OCI-LY1 (cell line): ENCODE data around the gene C16orf89.

ENCODE experiments used
- H2AFZ ChIP-seq: fragments of 200-600 bp; sonication (generic), shearing (Covaris generic); 2 replicates; pipeline ENCODE4 v1.6.0; 2014; ENCODE audit warnings: antibody characterized with exemption, mild to moderate bottlenecking, low read length
- H3F3A ChIP-seq: fragments of 200-600 bp; sonication (generic), shearing (Covaris generic); 2 replicates; pipeline ENCODE4 v1.6.0; 2014; ENCODE audit warnings: mild to moderate bottlenecking, antibody characterized with exemption, low read length, moderate library complexity; ENCODE audit not compliant: insufficient read depth
- H3K27ac ChIP-seq: fragments of 200-600 bp; sonication (generic); 2 replicates; pipeline ENCODE4 v1.5.1; 2014; ENCODE audit warnings: low read length, mixed run types, mild to moderate bottlenecking, low read depth; ENCODE audit not compliant: poor library complexity, severe bottlenecking
- H3K27me3 ChIP-seq: fragments of 200-600 bp; sonication (generic); 2 replicates; pipeline ENCODE4 v1.6.0; 2014; ENCODE audit warnings: antibody characterized with exemption, mild to moderate bottlenecking, low read length, moderate library complexity; ENCODE audit not compliant: insufficient read depth
- H3K36me3 ChIP-seq: fragments of 200-600 bp; sonication (generic); 2 replicates; pipeline ENCODE4 v1.6.1; 2014; ENCODE audit warnings: mild to moderate bottlenecking, antibody characterized with exemption, low read length, moderate library complexity, mixed read lengths; ENCODE audit not compliant: insufficient read depth
- H3K4me1 ChIP-seq: fragments of 200-600 bp; sonication (generic); 2 replicates; pipeline ENCODE4 v1.5.1; 2014; ENCODE audit warnings: mild to moderate bottlenecking, low read length, moderate library complexity; ENCODE audit not compliant: insufficient read depth, severe bottlenecking
- H3K4me2 ChIP-seq: fragments of 200-600 bp; sonication (generic), shearing (Covaris generic); 2 replicates; pipeline ENCODE4 v1.6.1; 2014; ENCODE audit warnings: low read length
- H3K4me3 ChIP-seq: fragments of 200-600 bp; sonication (generic); 2 replicates; pipeline ENCODE4 v1.5.1; 2014; ENCODE audit warnings: low read length, low read depth, mild to moderate bottlenecking, mixed read lengths; ENCODE audit not compliant: poor library complexity, severe bottlenecking
- H3K79me2 ChIP-seq: fragments of 200-600 bp; shearing (Covaris generic); 2 replicates; pipeline ENCODE4 v1.6.1; 2016; ENCODE audit warnings: mixed run types, low read length, mixed read lengths; ENCODE audit not compliant: insufficient read depth
- H3K9ac ChIP-seq: fragments of 200-600 bp; sonication (generic), shearing (Covaris generic); 2 replicates; pipeline ENCODE4 v1.6.1; 2014; ENCODE audit warnings: mild to moderate bottlenecking, low read length, mixed read lengths
- H3K9me2 ChIP-seq: fragments of 200-600 bp; sonication (generic), shearing (Covaris generic); 2 replicates; pipeline ENCODE4 v1.6.1; 2014; ENCODE audit warnings: low read depth, mild to moderate bottlenecking, low read length, mixed read lengths
- H3K9me3 ChIP-seq: fragments of 200-600 bp; shearing (Covaris generic); 2 replicates; pipeline ENCODE4 v1.6.1; 2014; ENCODE audit warnings: low read length, mixed read lengths
- H4K20me1 ChIP-seq: fragments of 200-600 bp; sonication (generic), shearing (Covaris generic); 2 replicates; pipeline ENCODE4 v1.6.0; 2016; ENCODE audit warnings: mild to moderate bottlenecking, low read length; ENCODE audit not compliant: insufficient read depth
- CTCF ChIP-seq: fragments of 200-600 bp; sonication (generic), shearing (Covaris generic); IDR thresholded peaks from 2 replicates; pipeline ENCODE4 v1.5.1; 2017; ENCODE audit warnings: mild to moderate bottlenecking, antibody characterized with exemption, low read length, moderate library complexity, mixed read lengths
- EZH2 ChIP-seq: fragments of 200-600 bp; sonication (generic), shearing (Covaris generic); IDR thresholded peaks from 2 replicates; pipeline ENCODE4 v1.8.0; 2017; ENCODE audit warnings: borderline replicate concordance, mixed run types, mild to moderate bottlenecking, antibody characterized with exemption, low read length, moderate library complexity, mixed read lengths

The C16orf89 gene

GRCh38 chr16:5044011-5044540, 21.7 kb downstream of the C16orf89 start:
- H3K9me2 ChIP-seq, result no peaks in the 10 kb centered on the region
- no peaks in the 10 kb centered on the region for H3K9me3 ChIP-seq
- no peaks in the 10 kb centered on the region for H3F3A ChIP-seq
- no peak overlapping the region for H3K9ac ChIP-seq
- no peaks in the 10 kb centered on the region for H3K4me1 ChIP-seq
- TF ChIP-seq CTCF (no peak), EZH2 (no peak)
- H4K20me1 ChIP-seq, result no peaks in the 10 kb centered on the region
- no peak overlapping the region for H3K27ac ChIP-seq
- H3K27me3 ChIP-seq, result peaks cover 1% of the 10 kb centered on the region; the same call in 1 of the 2 replicates
- H3K4me3 ChIP-seq, result no peak overlapping the region
- no peak overlapping the region for H3K4me2 ChIP-seq
- no peak overlapping the region for H2AFZ ChIP-seq
- no peaks in the 10 kb centered on the region for H3K36me3 ChIP-seq
- no peaks in the 10 kb centered on the region for H3K79me2 ChIP-seq

- Histone ChIP-seq H3K27ac (no peak overlapping the region), H3K36me3 (no peaks in the 10 kb centered on the region), H2AFZ (no peak overlapping the region), H3K9ac (no peak overlapping the region), H3F3A (no peaks in the 10 kb centered on the region), H3K79me2 (no peaks in the 10 kb centered on the region), H3K4me2 (no peak overlapping the region), H3K9me2 (no peaks in the 10 kb centered on the region), H3K27me3 (no peaks in the 10 kb centered on the region; the same call in 1 of the 2 replicates), H3K9me3 (no peaks in the 10 kb centered on the region), H4K20me1 (no peaks in the 10 kb centered on the region), H3K4me1 (no peaks in the 10 kb centered on the region), H3K4me3 (no peak overlapping the region)
- TF ChIP-seq EZH2 (no peak), CTCF (no peak)
Measured at GRCh38 chr16:5042574-5043171, 23.1 kb downstream of the C16orf89 start.

GRCh38 chr16:5041600-5042133, 24.1 kb downstream of the C16orf89 start:
- Histone ChIP-seq H3K36me3 (no peaks in the 10 kb centered on the region), H2AFZ (no peak overlapping the region), H3K9me3 (no peaks in the 10 kb centered on the region), H3K79me2 (no peaks in the 10 kb centered on the region), H3K9me2 (no peaks in the 10 kb centered on the region), H3K4me1 (peaks cover 2% of the 10 kb centered on the region), H4K20me1 (no peaks in the 10 kb centered on the region), H3F3A (no peaks in the 10 kb centered on the region), H3K9ac (no peak overlapping the region), H3K4me3 (no peak overlapping the region), H3K27me3 (no peaks in the 10 kb centered on the region; the same call in 1 of the 2 replicates), H3K27ac (no peak overlapping the region), H3K4me2 (no peak overlapping the region)
- TF ChIP-seq CTCF (no peak), EZH2 (no peak)
